ENCODE measurements around the gene LRRK2.
A peak's percentile ranks its signal among the peaks of the same experiment; 100 is the strongest.
"Not testable (repeated sequence)": the region's sequence is repeated elsewhere in the genome, so short reads cannot be mapped to it uniquely, and the experiment has no call there.

LRRK2 gene

GRCh38 chr12:40224439-40225291, at the start of gene LRRK2:
Gene LRRK2 (plus strand): TSS chr12:40224997. CDS start chr12:40225132, 135 bp downstream.
- DNase-seq (ENCODE audit: low spot score) = no peak

GRCh38 chr12:40175045-40175444, 49.8 kb upstream of the LRRK2 start:
- DNase-seq (ENCODE audit: low spot score) = no peak

GRCh38 chr12:40175489-40175888, 49.3 kb upstream of the LRRK2 start:
- DNase-seq (ENCODE audit: low spot score) = no peak

- no peak for DNase-seq (ENCODE audit: low spot score)
Observed at GRCh38 chr12:40178701-40179100, 46.1 kb upstream of the LRRK2 start.

GRCh38 chr12:40181490-40181889, 43.3 kb upstream of the LRRK2 start:
- DNase-seq (ENCODE audit: low spot score) = no peak

- no peak for DNase-seq (ENCODE audit: low spot score)
Observed at GRCh38 chr12:40183715-40184114, 41.1 kb upstream of the LRRK2 start.

- no peak for DNase-seq (ENCODE audit: low spot score)
Observed at GRCh38 chr12:40184493-40185302, 40.1 kb upstream of the LRRK2 start.

GRCh38 chr12:40185303-40185693, 39.5 kb upstream of the LRRK2 start:
- DNase-seq (ENCODE audit: low spot score) = no peak

- DNase-seq (ENCODE audit: low spot score) = no peak
Observed at GRCh38 chr12:40188558-40189320, 36.1 kb upstream of the LRRK2 start.

GRCh38 chr12:40192704-40193255, 32.0 kb upstream of the LRRK2 start:
- DNase-seq (ENCODE audit: low spot score) = no peak

- DNase-seq (ENCODE audit: low spot score) = no peak
Observed at GRCh38 chr12:40194846-40195245, 30.0 kb upstream of the LRRK2 start.

- no peak for DNase-seq (ENCODE audit: low spot score)
Observed at GRCh38 chr12:40197590-40197989, 27.2 kb upstream of the LRRK2 start.

GRCh38 chr12:40198601-40199000, 26.2 kb upstream of the LRRK2 start:
- DNase-seq (ENCODE audit: low spot score) = no peak

GRCh38 chr12:40202095-40203059, 22.4 kb upstream of the LRRK2 start:
- no peak for DNase-seq (ENCODE audit: low spot score)

GRCh38 chr12:40203060-40203430, 21.8 kb upstream of the LRRK2 start:
- no peak for DNase-seq (ENCODE audit: low spot score)

GRCh38 chr12:40204337-40204736, 20.5 kb upstream of the LRRK2 start:
- DNase-seq (ENCODE audit: low spot score) = no peak

- no peak for DNase-seq (ENCODE audit: low spot score)
Observed at GRCh38 chr12:40207551-40207950, 17.2 kb upstream of the LRRK2 start.

- DNase-seq (ENCODE audit: low spot score) = peak; percentile 75
Observed at GRCh38 chr12:40208707-40209446, 15.9 kb upstream of the LRRK2 start.

- DNase-seq (ENCODE audit: low spot score) = no peak
Observed at GRCh38 chr12:40209886-40210285, 14.9 kb upstream of the LRRK2 start.

- DNase-seq (ENCODE audit: low spot score) = not testable (repeated sequence)
Observed at GRCh38 chr12:40211186-40211585, 13.6 kb upstream of the LRRK2 start.
